Panc1 (cell line): ENCODE measurements around the gene SLC34A3. TPM values are rescaled to one million over a fixed set of nuclear protein-coding genes. Genes with fewer than 3 reads are reported as not detected.

Experiments
- ATAC-seq: fragments of 200-7000 bp; cut with Tn5 transposase; 2 replicates; pipeline ENCODE4 v1.9.1; 2020; ENCODE audit warnings: mild to moderate bottlenecking, moderate library complexity
- BruUV-seq: library from RNA; stranded (reverse); fragments of 400-500 nt; replicated peaks from 2 replicates; lab custom pipeline; 2021; lab: Mats Ljungman, UMichigan
- CTCF ChIA-PET: fragments of 300-600 bp; sonication (Branson Sonifier 250); formaldehyde crosslinking; loops from one replicate; lab custom pipeline; 2022; ENCODE audit warnings: antibody characterized with exemption; lab: Charles Lee
- POLR2A ChIA-PET: fragments of 300-600 bp; sonication (Branson Sonifier 250); formaldehyde crosslinking; loops from one replicate; lab custom pipeline; 2022; ENCODE audit warnings: antibody characterized with exemption; lab: Charles Lee
- DNase-seq: peaks from one replicate; pipeline ENCODE4 v3.0.0-alpha.2; 2010; ENCODE audit warnings: low read depth, low spot score
- H3K27ac ChIP-seq: 2 replicates; pipeline ENCODE4 v1.5.1; 2011; ENCODE audit warnings: mild to moderate bottlenecking, low read length, inconsistent platforms
- H3K27me3 ChIP-seq: fragments of 200-500 bp; sonication (Bioruptor generic); 2 replicates; pipeline ENCODE4 v1.6.0; 2014; ENCODE audit warnings: low read length, inconsistent platforms; ENCODE audit not compliant: control insufficient read depth, insufficient read depth
- H3K36me3 ChIP-seq: fragments of 200-500 bp; sonication (Bioruptor generic); 2 replicates; pipeline ENCODE4 v1.5.1; 2014; ENCODE audit warnings: inconsistent platforms, mild to moderate bottlenecking, low read length, moderate library complexity; ENCODE audit not compliant: control insufficient read depth, insufficient read depth
- H3K4me1 ChIP-seq: 2 replicates; pipeline ENCODE4 v1.5.1; 2011; ENCODE audit warnings: inconsistent platforms, mild to moderate bottlenecking, low read length, moderate library complexity; ENCODE audit not compliant: control insufficient read depth, insufficient read depth
- H3K4me3 ChIP-seq, 2 experiments: 2 replicates each; pipeline ENCODE4 v1.5.1; 2011 to 2012; ENCODE audit warnings: low read depth in 2 of 2, low read length in 2 of 2, mild to moderate bottlenecking in 2 of 2, inconsistent platforms in 1 of 2, moderate library complexity in 1 of 2
- H3K9me3 ChIP-seq: fragments of 200-500 bp; sonication (Bioruptor generic); 2 replicates; pipeline ENCODE4 v1.5.1; 2014; ENCODE audit warnings: low read depth, mild to moderate bottlenecking, inconsistent platforms, low read length, moderate library complexity; ENCODE audit not compliant: control insufficient read depth, insufficient read depth
- POLR2AphosphoS5 ChIP-seq: IDR thresholded peaks from 2 replicates; pipeline ENCODE4 v1.6.1; 2012; ENCODE audit warnings: mild to moderate bottlenecking, low read depth, low read length, moderate library complexity
- SIN3A ChIP-seq: IDR thresholded peaks from 2 replicates; pipeline ENCODE4 v1.6.1; 2012; ENCODE audit warnings: low read depth, mild to moderate bottlenecking, low read length, moderate library complexity, borderline replicate concordance; ENCODE audit not compliant: insufficient read depth
- TCF7L2 ChIP-seq: IDR thresholded peaks from 2 replicates; pipeline ENCODE4 v1.6.1; 2011; ENCODE audit warnings: mild to moderate bottlenecking, low read depth, low read length, inconsistent platforms
- in situ Hi-C: cut with HindIII; loops from 2 replicates; pipeline ENCODE4 v1.10.0; 2016; ENCODE audit warnings: low sequenced_read_pairs, low pct_unique_long_range_greater_than_20kb
- intact Hi-C: fragments of 100-400 bp; cut with micrococcal nuclease; formaldehyde crosslinking; loops from one replicate; pipeline ENCODE4 v1.10.0; 2022; ENCODE audit not compliant: unreplicated experiment
- total RNA-seq: library from RNA; stranded (reverse); gene quantifications from one replicate; pipeline ENCODE4 v1.2.1, GENCODE V29; 2021; ENCODE audit not compliant: unreplicated experiment
- TF ChIP-seq, protein P1 (sequence below), 2 experiments: IDR thresholded peaks; 2 replicates each; pipeline ENCODE4 v1.6.1; 2011 to 2012; ENCODE audit warnings: low read depth in 2 of 2, control low read depth in 1 of 2, low read length in 1 of 2, mild to moderate bottlenecking in 1 of 2, moderate library complexity in 1 of 2; ENCODE audit not compliant: insufficient read depth in 1 of 2
- TF ChIP-seq, protein P2 (sequence below): fragments of 450-650 bp; IDR thresholded peaks from 2 replicates; pipeline ENCODE4 v1.5.1; 2017; ENCODE audit warnings: mild to moderate bottlenecking

Gene SLC34A3
- total RNA-seq, 1 experiment from 2014 or later, result not detected

- intact Hi-C loops (no loop called here), in situ Hi-C loops (no loop called here)
- DNase-seq, result no peak
- CTCF ChIA-PET, result interaction anchor here (0.7 kb wide), 1 partner anchor 29 kb away, joined by 5 read pairs; no protein-coding TSS in a partner anchor
- Histone ChIP-seq H3K27ac (no peak overlapping the region), H3K4me1 (peaks cover 40% of the 10 kb centered on the region), H3K27me3 (no peaks in the 10 kb centered on the region), H3K36me3 (no peaks in the 10 kb centered on the region; the same call in 1 of the 2 replicates), H3K9me3 (no peaks in the 10 kb centered on the region), H3K4me3 (no peak overlapping the region)
- ATAC-seq, result no peak
- POLR2A ChIA-PET, result interaction anchor here (0.6 to 0.7 kb wide), 2 partner anchors 38 to 128 kb away, joined by 5 to 6 read pairs; no protein-coding TSS in a partner anchor
- no TSS peak for BruUV-seq
- no peak for TF ChIP-seq POLR2AphosphoS5
- TF ChIP-seq, protein P1, sequence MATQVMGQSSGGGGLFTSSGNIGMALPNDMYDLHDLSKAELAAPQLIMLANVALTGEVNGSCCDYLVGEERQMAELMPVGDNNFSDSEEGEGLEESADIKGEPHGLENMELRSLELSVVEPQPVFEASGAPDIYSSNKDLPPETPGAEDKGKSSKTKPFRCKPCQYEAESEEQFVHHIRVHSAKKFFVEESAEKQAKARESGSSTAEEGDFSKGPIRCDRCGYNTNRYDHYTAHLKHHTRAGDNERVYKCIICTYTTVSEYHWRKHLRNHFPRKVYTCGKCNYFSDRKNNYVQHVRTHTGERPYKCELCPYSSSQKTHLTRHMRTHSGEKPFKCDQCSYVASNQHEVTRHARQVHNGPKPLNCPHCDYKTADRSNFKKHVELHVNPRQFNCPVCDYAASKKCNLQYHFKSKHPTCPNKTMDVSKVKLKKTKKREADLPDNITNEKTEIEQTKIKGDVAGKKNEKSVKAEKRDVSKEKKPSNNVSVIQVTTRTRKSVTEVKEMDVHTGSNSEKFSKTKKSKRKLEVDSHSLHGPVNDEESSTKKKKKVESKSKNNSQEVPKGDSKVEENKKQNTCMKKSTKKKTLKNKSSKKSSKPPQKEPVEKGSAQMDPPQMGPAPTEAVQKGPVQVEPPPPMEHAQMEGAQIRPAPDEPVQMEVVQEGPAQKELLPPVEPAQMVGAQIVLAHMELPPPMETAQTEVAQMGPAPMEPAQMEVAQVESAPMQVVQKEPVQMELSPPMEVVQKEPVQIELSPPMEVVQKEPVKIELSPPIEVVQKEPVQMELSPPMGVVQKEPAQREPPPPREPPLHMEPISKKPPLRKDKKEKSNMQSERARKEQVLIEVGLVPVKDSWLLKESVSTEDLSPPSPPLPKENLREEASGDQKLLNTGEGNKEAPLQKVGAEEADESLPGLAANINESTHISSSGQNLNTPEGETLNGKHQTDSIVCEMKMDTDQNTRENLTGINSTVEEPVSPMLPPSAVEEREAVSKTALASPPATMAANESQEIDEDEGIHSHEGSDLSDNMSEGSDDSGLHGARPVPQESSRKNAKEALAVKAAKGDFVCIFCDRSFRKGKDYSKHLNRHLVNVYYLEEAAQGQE (IDR thresholded peaks at IDR 0.05; ENCODE audit: insufficient read depth in 1 of 2, low read depth in 2 of 2, low read length in 1 of 2), result no peak
- TF ChIP-seq, protein P2, sequence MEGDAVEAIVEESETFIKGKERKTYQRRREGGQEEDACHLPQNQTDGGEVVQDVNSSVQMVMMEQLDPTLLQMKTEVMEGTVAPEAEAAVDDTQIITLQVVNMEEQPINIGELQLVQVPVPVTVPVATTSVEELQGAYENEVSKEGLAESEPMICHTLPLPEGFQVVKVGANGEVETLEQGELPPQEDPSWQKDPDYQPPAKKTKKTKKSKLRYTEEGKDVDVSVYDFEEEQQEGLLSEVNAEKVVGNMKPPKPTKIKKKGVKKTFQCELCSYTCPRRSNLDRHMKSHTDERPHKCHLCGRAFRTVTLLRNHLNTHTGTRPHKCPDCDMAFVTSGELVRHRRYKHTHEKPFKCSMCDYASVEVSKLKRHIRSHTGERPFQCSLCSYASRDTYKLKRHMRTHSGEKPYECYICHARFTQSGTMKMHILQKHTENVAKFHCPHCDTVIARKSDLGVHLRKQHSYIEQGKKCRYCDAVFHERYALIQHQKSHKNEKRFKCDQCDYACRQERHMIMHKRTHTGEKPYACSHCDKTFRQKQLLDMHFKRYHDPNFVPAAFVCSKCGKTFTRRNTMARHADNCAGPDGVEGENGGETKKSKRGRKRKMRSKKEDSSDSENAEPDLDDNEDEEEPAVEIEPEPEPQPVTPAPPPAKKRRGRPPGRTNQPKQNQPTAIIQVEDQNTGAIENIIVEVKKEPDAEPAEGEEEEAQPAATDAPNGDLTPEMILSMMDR, result no peak
- no peak for TF ChIP-seq TCF7L2
- TF ChIP-seq SIN3A, result no peak
Observed at GRCh38 chr9:137191691-137192447, 38.8 kb upstream of the SLC34A3 start.

DNA sequence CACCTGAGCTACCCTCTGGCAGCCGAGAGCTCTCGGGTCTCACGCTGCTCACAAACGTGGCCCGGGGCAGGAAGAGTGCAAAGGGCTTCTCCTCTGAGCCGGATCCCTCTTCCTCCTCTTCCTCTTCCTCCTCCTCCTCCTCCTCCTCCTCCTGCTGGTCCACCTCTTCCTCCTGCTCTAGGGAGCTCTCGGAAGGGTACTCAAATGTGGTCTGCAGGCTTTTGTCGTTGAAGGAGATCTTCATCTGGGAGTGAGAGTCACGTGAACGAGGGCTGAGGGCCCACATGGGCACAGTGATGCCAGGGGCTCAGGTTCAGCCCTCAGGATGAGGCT, 38.3 kb upstream of the SLC34A3 start:
- TF ChIP-seq TCF7L2, result no peak
- no peak for TF ChIP-seq SIN3A
- TF ChIP-seq, protein P1 (IDR thresholded peaks at IDR 0.05; ENCODE audit: insufficient read depth in 1 of 2, low read depth in 2 of 2, low read length in 1 of 2), result no peak
- TF ChIP-seq POLR2AphosphoS5, result no peak
- TF ChIP-seq, protein P2, result no peak
- Histone ChIP-seq H3K4me3 (no peak overlapping the region), H3K27me3 (no peaks in the 10 kb centered on the region), H3K36me3 (no peaks in the 10 kb centered on the region; the same call in 1 of the 2 replicates), H3K9me3 (no peaks in the 10 kb centered on the region), H3K4me1 (peaks cover 36% of the 10 kb centered on the region), H3K27ac (no peak overlapping the region)
- ATAC-seq (no peak), DNase-seq (no peak)
- CTCF ChIA-PET, result no interaction called here
- intact Hi-C loops (no loop called here), in situ Hi-C loops (no loop called here)
- BruUV-seq, result no TSS peak
- POLR2A ChIA-PET, result interaction anchor here (0.6 kb wide), 1 partner anchor 38 kb away, joined by 6 read pairs; no protein-coding TSS in a partner anchor
